GM10266 (cell line): ENCODE results near the gene KDM2B.
A peak's percentile ranks its signal among the peaks of the same experiment; 100 is the strongest.
"Not testable (repeated sequence)": the region's sequence is repeated elsewhere in the genome, so short reads cannot be mapped to it uniquely, and the experiment has no call there.

Source experiments
- DNase-seq: peaks from one replicate; pipeline ENCODE4 v3.0.0; 2012; ENCODE audit errors: extremely low spot score
- CTCF ChIP-seq: IDR thresholded peaks from 2 replicates; pipeline ENCODE4 v1.5.1; 2012; ENCODE audit warnings: mild to moderate bottlenecking, low read depth; ENCODE audit not compliant: control insufficient read depth, insufficient read depth; ENCODE audit errors: missing control alignments

The KDM2B gene

DNA sequence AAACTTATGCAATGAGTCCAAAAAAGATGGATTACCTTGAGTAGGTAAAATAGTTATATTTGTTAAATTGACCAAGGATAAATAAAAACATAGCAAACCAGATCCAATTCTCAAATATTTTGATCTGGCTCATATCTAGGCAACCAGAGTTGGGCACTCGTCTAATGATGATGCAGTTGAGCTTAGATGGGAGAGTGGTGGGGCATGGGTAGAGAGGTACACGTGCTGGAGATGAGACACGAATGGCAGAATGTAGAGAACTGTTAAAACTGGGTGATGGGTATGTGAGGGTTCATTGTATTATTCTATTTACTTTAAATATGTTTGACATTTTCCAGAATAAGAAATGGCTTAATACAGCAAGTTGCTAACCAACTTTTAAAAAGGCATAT lies 188.5 kb downstream of the KDM2B start:
- no peak for TF ChIP-seq CTCF
- DNase-seq: no peak

DNA sequence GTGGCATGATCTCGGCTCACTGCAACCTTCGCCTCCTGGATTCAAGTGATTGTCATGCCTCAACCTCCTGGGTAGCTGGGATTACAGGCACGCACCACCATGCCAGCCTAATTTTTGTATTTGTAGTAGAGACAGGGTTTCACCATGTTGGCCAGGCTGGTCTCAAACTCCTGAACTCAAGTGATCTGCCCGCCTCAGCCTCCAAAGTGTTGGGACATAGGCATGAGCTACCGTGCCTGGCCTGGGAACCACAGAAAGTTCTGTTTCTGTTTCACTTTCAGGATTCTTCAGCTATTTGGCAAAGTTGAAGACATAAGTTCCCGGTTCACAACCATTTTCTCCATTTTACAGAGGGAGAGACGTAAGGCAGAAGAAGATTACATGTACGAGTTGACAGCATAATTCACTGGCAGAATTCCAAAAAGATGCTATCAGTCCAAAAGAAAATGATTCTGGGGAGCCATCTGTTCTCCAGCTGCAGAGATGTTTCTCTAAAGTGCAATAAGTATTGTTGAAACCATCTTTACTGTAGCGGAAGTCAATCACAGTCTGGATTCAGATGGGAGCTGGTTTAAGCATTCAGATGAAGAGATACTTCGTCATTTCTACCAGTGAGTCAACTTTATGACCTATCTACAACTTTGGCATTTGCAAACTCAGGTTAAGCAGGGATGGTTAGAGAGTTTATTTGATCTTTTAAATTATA lies 189.1 kb downstream of the KDM2B start:
- TF ChIP-seq CTCF: no peak
- peak; percentile 64 for DNase-seq

DNA sequence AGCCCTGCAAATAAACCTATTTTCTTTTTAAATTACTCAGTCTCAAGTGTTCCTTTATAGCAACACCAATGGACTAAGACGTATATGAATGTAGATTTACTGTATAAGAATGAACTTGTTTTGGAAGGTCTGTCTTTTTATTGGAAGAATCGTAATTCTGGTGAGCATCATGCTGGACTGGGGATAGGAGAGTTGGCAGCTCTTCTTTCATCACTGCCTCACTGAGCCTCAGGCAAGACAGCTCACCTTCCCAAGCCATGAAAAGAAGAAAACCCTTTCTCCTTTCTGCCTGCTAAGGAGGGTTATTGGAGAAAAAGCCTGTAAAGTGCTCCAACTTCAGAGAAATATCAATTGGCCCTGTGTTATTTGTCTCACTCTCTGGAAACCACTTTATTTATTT lies 190.0 kb downstream of the KDM2B start:
- TF ChIP-seq CTCF: no peak
- DNase-seq: no peak

DNA sequence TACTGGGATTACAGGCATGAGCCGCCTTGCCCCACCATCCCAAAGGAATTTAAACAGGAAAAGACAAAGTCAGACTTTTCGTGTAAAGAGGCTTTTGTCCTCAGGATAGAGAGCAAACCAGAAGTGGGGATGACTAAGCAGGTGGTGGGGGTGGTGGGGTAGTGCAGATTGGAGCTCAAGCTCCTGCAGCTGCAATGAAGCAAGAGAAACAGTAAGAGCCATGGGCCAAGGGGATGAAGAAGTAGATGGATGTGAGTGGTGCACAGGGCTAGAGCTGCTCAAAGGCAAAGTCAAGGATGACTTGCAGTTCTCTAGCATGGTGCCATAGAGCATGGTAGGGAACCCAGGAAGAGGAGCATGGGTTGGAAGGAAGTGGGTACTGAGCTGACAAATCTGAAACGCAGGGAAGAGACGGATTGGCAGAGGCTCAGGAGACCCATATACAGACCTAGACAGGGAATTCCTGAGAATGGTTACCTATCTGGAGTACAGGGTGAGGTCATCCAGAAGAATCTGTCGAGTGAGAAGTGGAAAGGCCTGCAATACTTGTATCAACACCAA lies 192.3 kb downstream of the KDM2B start:
- DNase-seq: no peak

DNA sequence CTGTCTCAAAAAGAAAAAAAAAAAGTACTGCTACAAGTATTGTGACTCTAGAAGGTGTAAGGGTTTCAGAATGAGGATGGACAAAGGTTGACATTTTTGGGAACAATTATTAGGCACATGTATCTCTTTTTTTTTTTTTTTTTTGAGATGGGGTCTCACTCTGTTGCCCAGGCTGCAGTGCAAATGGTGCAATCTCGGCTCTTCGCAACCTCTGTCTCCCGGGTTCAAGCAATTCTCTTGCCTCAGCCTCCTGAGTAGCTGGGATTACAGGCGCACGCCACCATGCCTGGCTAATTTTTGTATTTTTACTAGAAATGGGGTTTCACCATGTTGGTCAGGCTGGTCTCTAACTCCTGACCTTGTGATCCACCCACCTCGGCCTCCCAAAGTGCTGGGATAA lies 195.9 kb downstream of the KDM2B start:
- not testable (repeated sequence) for DNase-seq

More for the DNA sequence above, 192.3 kb downstream of the KDM2B start:
- TF ChIP-seq CTCF: no peak

DNA sequence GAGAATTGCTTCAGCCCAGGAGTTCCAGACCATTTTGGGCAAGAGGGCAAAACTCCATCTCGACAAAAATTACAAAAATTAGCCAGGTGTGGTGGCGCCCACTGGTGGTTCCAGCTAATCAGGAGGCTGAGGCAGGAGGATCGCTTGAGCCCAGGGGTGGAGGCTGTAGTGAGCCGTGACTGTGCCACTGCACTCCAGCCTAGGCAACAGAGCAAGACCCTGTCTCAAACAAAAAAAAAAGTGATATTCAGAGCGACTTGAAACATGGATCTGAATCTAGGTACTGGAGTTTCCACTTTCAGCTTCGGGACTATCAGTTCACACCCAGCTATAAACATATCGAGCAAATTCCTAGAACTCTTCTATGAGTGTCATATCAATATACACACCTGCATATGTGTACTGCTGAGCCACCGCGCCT lies 197.2 kb downstream of the KDM2B start:
- no peak for TF ChIP-seq CTCF
- DNase-seq: no peak

GRCh38 chr12:121379945-121380344 lies 200.9 kb downstream of the KDM2B start:
- no peak for TF ChIP-seq CTCF
- no peak for DNase-seq
